ENCODE results near the gene BPIFA2.

GRCh38 chr20:33119725-33120720, 47.9 kb upstream of the BPIFA2 start:
- TF ChIP-seq CTCF (IDR thresholded peaks at IDR 0.05; ENCODE audit: poor library complexity, severe bottlenecking) (no peak), EZH2 (IDR thresholded peaks at IDR 0.05; ENCODE audit: borderline replicate concordance, insufficient read depth, low read length, poor library complexity, severe bottlenecking) (no peak), POLR2AphosphoS5 (IDR thresholded peaks at IDR 0.05) (no peak)
